ENCODE results near the gene MAP3K3. TPM values are rescaled to one million over a fixed set of nuclear protein-coding genes. Genes with fewer than 3 reads are reported as not detected.

MAP3K3 gene
- total and polyA plus RNA-seq, 12 donors, result 21.1 to 79.3 (median 47.1) TPM

GRCh38 chr17:63688396-63689020, 66.3 kb downstream of the MAP3K3 start:
- DNase-seq, result no peak
- no peak for TF ChIP-seq CTCF (IDR thresholded peaks at IDR 0.05)
- H3K4me3 ChIP-seq, result no peak overlapping the region
- H3K4me1 ChIP-seq, result peaks cover 0 to 19% (median 8%) of the 10 kb centered on the region in 9 donors
- WGBS, 2 donors, result 88 to 89% methylated on average over 12 of the region's 12 CpGs
- no peaks in the 10 kb centered on the region for H3K9me3 ChIP-seq
- intact Hi-C loops (cut with DNase I), result no loop called here
- H3K36me3 ChIP-seq, result peaks cover 0 to 100% (median 71%) of the 10 kb centered on the region in 9 donors
- no peak overlapping the region for H3K27ac ChIP-seq
- no peaks in the 10 kb centered on the region for H3K27me3 ChIP-seq
- no peak for ATAC-seq

- TF ChIP-seq CTCF (IDR thresholded peaks at IDR 0.05), result no peak
- DNase-seq (no peak), ATAC-seq (no peak)
- Histone ChIP-seq H3K4me3 (no peak overlapping the region), H3K27ac (no peak overlapping the region), H3K4me1 (peaks cover 0 to 17% (median 7%) of the 10 kb centered on the region in 9 donors), H3K9me3 (no peaks in the 10 kb centered on the region), H3K36me3 (peaks cover 0 to 100% (median 76%) of the 10 kb centered on the region in 9 donors), H3K27me3 (no peaks in the 10 kb centered on the region)
- WGBS, 2 donors, result 95% methylated on average over 14 of the region's 14 CpGs
- intact Hi-C loops (cut with DNase I), result no loop called here
Observed at GRCh38 chr17:63689479-63689878, 67.3 kb downstream of the MAP3K3 start.

GRCh38 chr17:63692195-63692816, 70.1 kb downstream of the MAP3K3 start:
- no peak for TF ChIP-seq CTCF (IDR thresholded peaks at IDR 0.05)
- Histone ChIP-seq H3K4me3 (no peak overlapping the region), H3K4me1 (peaks cover 0 to 30% (median 2%) of the 10 kb centered on the region in 9 donors), H3K27ac (no peak overlapping the region), H3K27me3 (no peaks in the 10 kb centered on the region), H3K9me3 (no peaks in the 10 kb centered on the region), H3K36me3 (peaks cover 0 to 95% (median 69%) of the 10 kb centered on the region in 9 donors)
- ATAC-seq, result no peak
- intact Hi-C loops (cut with DNase I), result loop anchor here in 2 of 10 donors (10.0 kb wide), 3 partner anchors 68 to 268 kb away; partner anchors contain the start of gene MAP3K3 (in 1 of the 2)
- WGBS, 2 donors, result 93 to 95% methylated on average over 11 of the region's 11 CpGs
- DNase-seq, result no peak

- no peak for TF ChIP-seq CTCF (IDR thresholded peaks at IDR 0.05)
- DNase-seq, result no peak
- WGBS, 2 donors, result 88 to 93% methylated on average over 18 of the region's 18 CpGs
- intact Hi-C loops (cut with DNase I), result loop anchor here in 2 of 10 donors (10.0 kb wide), 3 partner anchors 69 to 269 kb away; partner anchors contain the start of gene MAP3K3 (in 1 of the 2)
- peaks cover 0 to 94% (median 64%) of the 10 kb centered on the region in 9 donors for H3K36me3 ChIP-seq
- no peaks in the 10 kb centered on the region for H3K9me3 ChIP-seq
- no peak for ATAC-seq
- no peak overlapping the region for H3K4me3 ChIP-seq
- H3K4me1 ChIP-seq, result peaks cover 0 to 43% (median 12%) of the 10 kb centered on the region in 9 donors
- no peaks in the 10 kb centered on the region for H3K27me3 ChIP-seq
- H3K27ac ChIP-seq, result no peak overlapping the region
Observed at GRCh38 chr17:63693411-63694113, 71.3 kb downstream of the MAP3K3 start.

All from heart right ventricle (tissue), 16 donors.